WERI-Rb-1 (cell line): Measurements from ENCODE around the gene OR52W1.

ENCODE experiments used
- DNase-seq: peaks from one replicate; pipeline ENCODE4 v3.0.0-alpha.2; 2020
- H3K27ac ChIP-seq: fragments of 250-450 bp; sonication (Bioruptor Pico); 2 replicates; pipeline ENCODE4 v1.5.1; 2020; ENCODE audit warnings: mild to moderate bottlenecking, moderate library complexity
- H3K27me3 ChIP-seq: fragments of 250-450 bp; sonication (Bioruptor Pico); 2 replicates; pipeline ENCODE4 v1.5.1; 2021; ENCODE audit warnings: mild to moderate bottlenecking, low read depth, moderate library complexity; ENCODE audit not compliant: insufficient read depth, severe bottlenecking
- H3K36me3 ChIP-seq: fragments of 250-450 bp; sonication (Bioruptor Pico); 2 replicates; pipeline ENCODE4 v1.5.1; 2020; ENCODE audit warnings: mild to moderate bottlenecking, moderate library complexity
- H3K4me3 ChIP-seq: 2 replicates; pipeline ENCODE4 v1.5.1; 2011; ENCODE audit warnings: low read depth, mild to moderate bottlenecking, control low read depth, low read length
- H3K9me3 ChIP-seq: fragments of 250-450 bp; sonication (Bioruptor Pico); 2 replicates; pipeline ENCODE4 v1.5.1; 2021; ENCODE audit warnings: mild to moderate bottlenecking, moderate library complexity; ENCODE audit not compliant: severe bottlenecking
- CTCF ChIP-seq: IDR thresholded peaks from 2 replicates; pipeline ENCODE4 v1.5.1; 2011; ENCODE audit warnings: low read depth, mild to moderate bottlenecking, control low read depth, inconsistent platforms, low read length

The OR52W1 gene

GRCh38 chr11:6175440-6175839, 23.6 kb upstream of the OR52W1 start:
- no peak for DNase-seq
- Histone ChIP-seq H3K27me3 (peaks cover 42% of the 10 kb centered on the region), H3K36me3 (no peaks in the 10 kb centered on the region), H3K9me3 (no peaks in the 10 kb centered on the region), H3K4me3 (no peak overlapping the region), H3K27ac (no peak overlapping the region)
- no peak for TF ChIP-seq CTCF

- H3K4me3 ChIP-seq, result no peak overlapping the region
- no peak for TF ChIP-seq CTCF
- no peaks in the 10 kb centered on the region for H3K27me3 ChIP-seq
- DNase-seq, result no peak
- H3K27ac ChIP-seq, result no peak overlapping the region
- H3K36me3 ChIP-seq, result no peaks in the 10 kb centered on the region
- H3K9me3 ChIP-seq, result no peaks in the 10 kb centered on the region
These were observed 7.3 kb upstream of the OR52W1 start for GRCh38 chr11:6191742-6192141.

- H3K36me3 ChIP-seq, result no peaks in the 10 kb centered on the region
- no peak for DNase-seq
- H3K27ac ChIP-seq, result no peak overlapping the region
- no peak overlapping the region for H3K4me3 ChIP-seq
- no peaks in the 10 kb centered on the region for H3K27me3 ChIP-seq
- TF ChIP-seq CTCF, result no peak
- no peaks in the 10 kb centered on the region for H3K9me3 ChIP-seq
These were observed 4.9 kb upstream of the OR52W1 start for GRCh38 chr11:6194065-6194581.

- Histone ChIP-seq H3K36me3 (no peaks in the 10 kb centered on the region), H3K27me3 (no peaks in the 10 kb centered on the region), H3K27ac (no peak overlapping the region), H3K9me3 (no peaks in the 10 kb centered on the region), H3K4me3 (no peak overlapping the region)
- TF ChIP-seq CTCF, result no peak
- no peak for DNase-seq
These were observed 2.6 kb upstream of the OR52W1 start for GRCh38 chr11:6196396-6196795.

GRCh38 chr11:6197466-6198200, 1.4 kb upstream of the OR52W1 start:
- no peaks in the 10 kb centered on the region for H3K9me3 ChIP-seq
- no peaks in the 10 kb centered on the region; the same call in 1 of the 2 replicates for H3K36me3 ChIP-seq
- H3K4me3 ChIP-seq, result no peak overlapping the region
- DNase-seq, result no peak
- H3K27me3 ChIP-seq, result no peaks in the 10 kb centered on the region
- no peak for TF ChIP-seq CTCF
- H3K27ac ChIP-seq, result no peak overlapping the region

- Histone ChIP-seq H3K27me3 (no peaks in the 10 kb centered on the region), H3K9me3 (no peaks in the 10 kb centered on the region), H3K4me3 (no peak overlapping the region), H3K36me3 (no peaks in the 10 kb centered on the region; the same call in 1 of the 2 replicates), H3K27ac (no peak overlapping the region)
- no peak for TF ChIP-seq CTCF
- DNase-seq, result no peak
These were observed 2.0 kb downstream of the OR52W1 start for GRCh38 chr11:6200975-6201374.
